Ureter (tissue), 1 donor: ENCODE measurements around the gene LRRIQ3. TPM values are rescaled to one million over a fixed set of nuclear protein-coding genes. Genes with fewer than 3 reads are reported as not detected.

ENCODE experiments used
- DNase-seq: peaks from one replicate; pipeline ENCODE4 v3.0.0-alpha.2; 2020; ENCODE audit warnings: low spot score
- total RNA-seq: library from RNA; stranded (reverse); gene quantifications from one replicate; pipeline ENCODE4 v1.2.4, GENCODE V29; 2023
- donor health status: DM: yes; HTN: yes; CAD: no.

LRRIQ3 gene
- total RNA-seq, 1 donor from 2014 or later = 1.6 TPM

GRCh38 chr1:74107394-74107793, 90.6 kb downstream of the LRRIQ3 start:
- DNase-seq = no peak

- DNase-seq = no peak
These were observed 106.6 kb downstream of the LRRIQ3 start for GRCh38 chr1:74091371-74091770.

GRCh38 chr1:74083128-74083527, 114.8 kb downstream of the LRRIQ3 start:
- no peak for DNase-seq

GRCh38 chr1:74065081-74065480, 132.9 kb downstream of the LRRIQ3 start:
- no peak for DNase-seq

- DNase-seq = no peak
These were observed 140.3 kb downstream of the LRRIQ3 start for GRCh38 chr1:74057719-74058118.

- no peak for DNase-seq
These were observed 144.6 kb downstream of the LRRIQ3 start for GRCh38 chr1:74053407-74053806.

- no peak for DNase-seq
These were observed 147.6 kb downstream of the LRRIQ3 start for GRCh38 chr1:74050386-74050785.

GRCh38 chr1:74038042-74038441, 159.9 kb downstream of the LRRIQ3 start:
- DNase-seq = no peak

- DNase-seq = no peak
These were observed 185.4 kb downstream of the LRRIQ3 start for GRCh38 chr1:74012583-74012982.

- DNase-seq = no peak
These were observed 186.2 kb downstream of the LRRIQ3 start for GRCh38 chr1:74011736-74012135.

- DNase-seq = no peak
These were observed 187.8 kb downstream of the LRRIQ3 start for GRCh38 chr1:74010206-74010605.

GRCh38 chr1:74005533-74005932, 192.4 kb downstream of the LRRIQ3 start:
- DNase-seq = no peak

- no peak for DNase-seq
These were observed 194.2 kb downstream of the LRRIQ3 start for GRCh38 chr1:74003806-74004205.

GRCh38 chr1:73998348-73998959, 199.5 kb downstream of the LRRIQ3 start:
- no peak for DNase-seq

- no peak for DNase-seq
These were observed 217.5 kb downstream of the LRRIQ3 start for GRCh38 chr1:73980324-73981040.

GRCh38 chr1:73979684-73980083, 218.3 kb downstream of the LRRIQ3 start:
- DNase-seq = no peak

GRCh38 chr1:73978964-73979363, 219.0 kb downstream of the LRRIQ3 start:
- no peak for DNase-seq

Other genes starting within 250 kb of the LRRIQ3 start
- 27.6 TPM for gene FPGT, start 66 bp upstream of the LRRIQ3 start, total RNA-seq
- gene TNNI3K, start 37.2 kb upstream of the LRRIQ3 start, total RNA-seq = 4.7 TPM